DOHH2 (cell line): Measurements from ENCODE around the gene ILKAP.

ENCODE experiments used
- H3F3A ChIP-seq: fragments of 200-600 bp; sonication (generic), shearing (Covaris generic); 2 replicates; pipeline ENCODE4 v1.6.0; 2016; ENCODE audit warnings: antibody characterized with exemption, mild to moderate bottlenecking; ENCODE audit not compliant: control insufficient read depth, insufficient read depth
- H3K27ac ChIP-seq: fragments of 200-600 bp; sonication (generic); 2 replicates; pipeline ENCODE4 v1.5.1; 2014; ENCODE audit warnings: low read depth, mild to moderate bottlenecking, low read length, moderate library complexity
- H3K27me3 ChIP-seq: fragments of 200-600 bp; sonication (generic); 2 replicates; pipeline ENCODE4 v1.6.1; 2014; ENCODE audit warnings: mild to moderate bottlenecking, low read length, mixed read lengths; ENCODE audit not compliant: control insufficient read depth
- H3K36me3 ChIP-seq: fragments of 200-600 bp; sonication (generic); 2 replicates; pipeline ENCODE4 v1.6.1; 2014; ENCODE audit warnings: mild to moderate bottlenecking, low read length, moderate library complexity, mixed read lengths; ENCODE audit not compliant: control insufficient read depth
- H3K4me1 ChIP-seq: fragments of 200-600 bp; sonication (generic); 2 replicates; pipeline ENCODE4 v1.6.1; 2014; ENCODE audit warnings: mild to moderate bottlenecking, low read length, mixed read lengths; ENCODE audit not compliant: control insufficient read depth
- H3K4me2 ChIP-seq: fragments of 200-600 bp; sonication (generic); 2 replicates; pipeline ENCODE4 v1.6.0; 2014; ENCODE audit warnings: mild to moderate bottlenecking, low read length, moderate library complexity
- H3K4me3 ChIP-seq: fragments of 200-600 bp; sonication (generic); 2 replicates; pipeline ENCODE4 v1.5.1; 2014; ENCODE audit warnings: mild to moderate bottlenecking, low read length, mixed read lengths
- H3K79me2 ChIP-seq: fragments of 200-600 bp; sonication (generic); 2 replicates; pipeline ENCODE4 v1.6.1; 2014; ENCODE audit warnings: mild to moderate bottlenecking, low read length, mixed read lengths; ENCODE audit not compliant: control insufficient read depth
- H3K9me2 ChIP-seq: fragments of 200-600 bp; sonication (generic); replicated peaks from 2 replicates; pipeline ENCODE4 v1.6.1; 2014; ENCODE audit warnings: mild to moderate bottlenecking, low read length, mixed read lengths; ENCODE audit not compliant: control insufficient read depth
- H3K9me3 ChIP-seq: fragments of 200-600 bp; sonication (generic); 2 replicates; pipeline ENCODE4 v1.6.1; 2014; ENCODE audit warnings: antibody characterized with exemption, low read length, mixed read lengths; ENCODE audit not compliant: control insufficient read depth, insufficient read depth
- H4K20me1 ChIP-seq: fragments of 200-600 bp; sonication (generic); 2 replicates; pipeline ENCODE4 v1.6.0; 2014; ENCODE audit warnings: low read depth, mild to moderate bottlenecking, antibody characterized with exemption, low read length, moderate library complexity; ENCODE audit not compliant: control insufficient read depth, insufficient read depth
- CTCF ChIP-seq: fragments of 200-600 bp; sonication (generic); IDR thresholded peaks from one replicate; pipeline ENCODE4 v1.5.1; 2014; ENCODE audit warnings: antibody characterized with exemption, mild to moderate bottlenecking, low read depth, low read length; ENCODE audit not compliant: poor library complexity, severe bottlenecking
- EZH2phosphoT487 ChIP-seq: fragments of 200-600 bp; sonication (generic); IDR thresholded peaks from 2 replicates; pipeline ENCODE4 v1.6.1; 2017; ENCODE audit warnings: borderline replicate concordance, mild to moderate bottlenecking, antibody characterized with exemption, low read length, moderate library complexity, mixed read lengths

ILKAP gene

GRCh38 chr2:238165288-238165921 lies 38.1 kb downstream of the ILKAP start:
- H4K20me1 ChIP-seq, result no peaks in the 10 kb centered on the region
- H3K9me2 ChIP-seq, result no peaks in the 10 kb centered on the region
- H3K9me3 ChIP-seq, result no peaks in the 10 kb centered on the region
- peaks cover 9% of the 10 kb centered on the region for H3K4me1 ChIP-seq
- H3K36me3 ChIP-seq, result peaks cover 22% of the 10 kb centered on the region
- H3K79me2 ChIP-seq, result no peaks in the 10 kb centered on the region
- H3K27ac ChIP-seq, result no peak overlapping the region
- no peak overlapping the region for H3K4me3 ChIP-seq
- H3K4me2 ChIP-seq, result no peak overlapping the region
- no peak for TF ChIP-seq CTCF
- TF ChIP-seq EZH2phosphoT487, result no peak
- no peaks in the 10 kb centered on the region for H3K27me3 ChIP-seq
- peaks cover 5% of the 10 kb centered on the region; the same call in 1 of the 2 replicates for H3F3A ChIP-seq

GRCh38 chr2:238164906-238165287 lies 38.6 kb downstream of the ILKAP start:
- no peaks in the 10 kb centered on the region for H3K9me3 ChIP-seq
- no peaks in the 10 kb centered on the region for H4K20me1 ChIP-seq
- TF ChIP-seq EZH2phosphoT487, result no peak
- TF ChIP-seq CTCF, result no peak
- H3K9me2 ChIP-seq, result no peaks in the 10 kb centered on the region
- H3K4me2 ChIP-seq, result no peak overlapping the region
- no peaks in the 10 kb centered on the region for H3K79me2 ChIP-seq
- H3K36me3 ChIP-seq, result peaks cover 17% of the 10 kb centered on the region
- H3K4me3 ChIP-seq, result no peak overlapping the region
- H3K4me1 ChIP-seq, result peaks cover 14% of the 10 kb centered on the region
- no peak overlapping the region for H3K27ac ChIP-seq
- peaks cover 2% of the 10 kb centered on the region; the same call in 1 of the 2 replicates for H3F3A ChIP-seq
- peaks cover under 1% of the 10 kb centered on the region; the same call in 1 of the 2 replicates for H3K27me3 ChIP-seq

GRCh38 chr2:238163481-238164198 lies 39.9 kb downstream of the ILKAP start:
- H3F3A ChIP-seq, result no peaks in the 10 kb centered on the region
- H3K4me2 ChIP-seq, result no peak overlapping the region
- no peak overlapping the region for H3K27ac ChIP-seq
- no peak overlapping the region for H3K4me3 ChIP-seq
- H3K9me3 ChIP-seq, result no peaks in the 10 kb centered on the region
- H4K20me1 ChIP-seq, result no peaks in the 10 kb centered on the region
- no peaks in the 10 kb centered on the region for H3K79me2 ChIP-seq
- peaks cover 6% of the 10 kb centered on the region for H3K27me3 ChIP-seq
- TF ChIP-seq EZH2phosphoT487 (no peak), CTCF (no peak)
- H3K36me3 ChIP-seq, result peaks cover 6% of the 10 kb centered on the region; the same call in 1 of the 2 replicates
- no peaks in the 10 kb centered on the region for H3K9me2 ChIP-seq
- H3K4me1 ChIP-seq, result peaks cover 22% of the 10 kb centered on the region
